Adrenal gland (tissue), 12 donors: ENCODE measurements around the gene NRSN2. TPM values are rescaled to one million over a fixed set of nuclear protein-coding genes. Genes with fewer than 3 reads are reported as not detected.

Experiments
- DNase-seq, 7 donors: peaks; one replicate each; pipeline ENCODE4 v3.0.0-alpha.2; 2019 to 2020
- H3K27ac ChIP-seq, 5 donors: fragments of 200-600 bp; sonication (generic) in 4 of 5; 1 replicate in 3 of 5; 2 replicates in 2 of 5; pipeline versions ENCODE4 v1.5.1 to v1.8.0; 2016 to 2020; ENCODE audit warnings: mild to moderate bottlenecking in 1 of 5
- H3K27me3 ChIP-seq: fragments of 200-600 bp; 2 replicates; pipeline ENCODE4 v1.8.0; 2021
- H3K36me3 ChIP-seq, 2 donors: fragments of 200-600 bp; replicated peaks in 1 of 2; 1 replicate in 1 of 2; 2 replicates in 1 of 2; pipeline versions ENCODE4 v1.5.1 to v1.8.0; 2018 to 2022
- H3K4me1 ChIP-seq, 2 donors: fragments of 200-600 bp; replicated peaks in 1 of 2; 1 replicate in 1 of 2; 2 replicates in 1 of 2; pipeline versions ENCODE4 v1.5.1 to v1.8.0; 2018 to 2021
- H3K4me3 ChIP-seq, 4 donors: fragments of 200-600 bp; sonication (generic) in 3 of 4; one replicate each; pipeline ENCODE4 v1.5.1; 2016 to 2018
- H3K9me3 ChIP-seq, 3 donors: fragments of 200-600 bp; sonication (generic) in 1 of 3; replicated peaks in 1 of 3; 1 replicate in 2 of 3; 2 replicates in 1 of 3; pipeline versions ENCODE4 v1.5.1 to v1.8.0; 2016 to 2021
- POLR2A ChIP-seq, 2 donors: fragments of 450-650 bp; IDR thresholded peaks; one replicate each; pipeline ENCODE4 v1.6.1; 2017; ENCODE audit warnings: antibody characterized with exemption in 2 of 2, mild to moderate bottlenecking in 2 of 2, moderate library complexity in 1 of 2
- WGBS, 4 donors: extraction: QIAGEN DNeasy Blood & Tissue Kit in 2 of 4; methylation state at CpG; one replicate each; pipeline versions ENCODE4 v1.1.5 to v1.1.7; 2013 to 2017; 5-methylcytosine and 5-hydroxymethylcytosine counted together
- intact Hi-C, 2 donors: fragments of 100-400 bp; cut with DNase I; formaldehyde crosslinking; loops; one replicate each; pipeline versions ENCODE4 v1.14.1 to v1.15.0; 2022 to 2023
- polyA plus RNA-seq, 3 donors: library from polyadenylated mRNA; stranded (reverse); fragments of 200-250 nt in 2 of 3; fragments of 350-450 nt in 1 of 3; fragmentation: Illumina TruSeq in 1 of 3; extraction: RNeasy Lipid Tissue Mini Kit (QIAGEN cat#74804) in 1 of 3; gene quantifications; one replicate each; pipeline ENCODE4 v1.2.3, GENCODE V29; 2013 to 2014
- total RNA-seq, 9 donors: library from RNA; depleted of rRNA in 4 of 9; stranded (reverse); fragments of >200 nt in 4 of 9; fragments of 120-200 nt in 1 of 9; fragmentation: NEBNext Ultra II Directional in 1 of 9; extraction: Animal tissue kit (Norgen Biotek cat#: 25700) in 1 of 9; gene quantifications; one replicate each; pipeline versions ENCODE4 v1.1.0 to v1.2.4, GENCODE V29; 2013 to 2023
- TF ChIP-seq, protein P1 (sequence below), 6 experiments: fragments of 450-650 bp in 4 of 6; fragments of 200-600 bp in 2 of 6; sonication (generic) in 1 of 6; IDR thresholded peaks; 1 replicate in 5 of 6; 2 replicates in 1 of 6; pipeline versions ENCODE4 v1.5.1 to v1.8.0; 2016 to 2021; ENCODE audit warnings: antibody characterized with exemption in 6 of 6, mild to moderate bottlenecking in 2 of 6, moderate library complexity in 1 of 6
- donor health status: healthy with polysubstance abuse.
- donor health status: Bipolar disorder and iron deficiency.
- donor health status: DM: yes; HTN: yes; CAD: no.
- donor health status: DM: no; HTN: no; CAD: no.
- donor health status: DM: no; HTN: no; CAD: no.
- donor health status: DM: yes; HTN: yes; CAD: no.

The NRSN2 gene
- total and polyA plus RNA-seq, 12 donors, result 33.7 to 263 (median 82.1) TPM

DNA sequence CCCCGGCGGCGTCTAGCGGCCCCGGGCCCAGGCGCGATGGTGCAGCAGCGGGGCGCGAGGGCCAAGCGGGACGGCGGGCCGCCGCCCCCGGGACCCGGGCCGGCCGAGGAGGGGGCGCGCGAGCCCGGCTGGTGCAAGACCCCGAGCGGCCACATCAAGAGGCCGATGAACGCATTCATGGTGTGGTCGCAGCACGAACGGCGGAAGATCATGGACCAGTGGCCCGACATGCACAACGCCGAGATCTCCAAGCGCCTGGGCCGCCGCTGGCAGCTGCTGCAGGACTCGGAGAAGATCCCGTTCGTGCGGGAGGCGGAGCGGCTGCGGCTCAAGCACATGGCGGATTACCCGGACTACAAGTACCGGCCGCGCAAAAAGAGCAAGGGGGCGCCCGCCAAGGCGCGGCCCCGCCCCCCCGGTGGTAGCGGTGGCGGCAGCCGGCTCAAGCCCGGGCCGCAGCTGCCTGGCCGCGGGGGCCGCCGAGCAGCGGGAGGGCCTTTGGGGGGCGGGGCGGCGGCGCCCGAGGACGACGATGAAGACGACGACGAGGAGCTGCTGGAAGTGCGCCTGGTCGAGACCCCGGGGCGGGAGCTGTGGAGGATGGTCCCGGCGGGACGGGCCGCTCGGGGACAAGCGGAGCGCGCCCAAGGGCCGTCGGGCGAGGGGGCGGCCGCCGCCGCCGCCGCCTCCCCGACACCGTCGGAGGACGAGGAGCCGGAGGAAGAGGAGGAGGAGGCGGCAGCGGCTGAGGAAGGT is 20.8 kb upstream of the NRSN2 start:
- H3K4me1 ChIP-seq, result peaks cover 20 to 33% of the 10 kb centered on the region in 2 donors
- TF ChIP-seq, protein P1, sequence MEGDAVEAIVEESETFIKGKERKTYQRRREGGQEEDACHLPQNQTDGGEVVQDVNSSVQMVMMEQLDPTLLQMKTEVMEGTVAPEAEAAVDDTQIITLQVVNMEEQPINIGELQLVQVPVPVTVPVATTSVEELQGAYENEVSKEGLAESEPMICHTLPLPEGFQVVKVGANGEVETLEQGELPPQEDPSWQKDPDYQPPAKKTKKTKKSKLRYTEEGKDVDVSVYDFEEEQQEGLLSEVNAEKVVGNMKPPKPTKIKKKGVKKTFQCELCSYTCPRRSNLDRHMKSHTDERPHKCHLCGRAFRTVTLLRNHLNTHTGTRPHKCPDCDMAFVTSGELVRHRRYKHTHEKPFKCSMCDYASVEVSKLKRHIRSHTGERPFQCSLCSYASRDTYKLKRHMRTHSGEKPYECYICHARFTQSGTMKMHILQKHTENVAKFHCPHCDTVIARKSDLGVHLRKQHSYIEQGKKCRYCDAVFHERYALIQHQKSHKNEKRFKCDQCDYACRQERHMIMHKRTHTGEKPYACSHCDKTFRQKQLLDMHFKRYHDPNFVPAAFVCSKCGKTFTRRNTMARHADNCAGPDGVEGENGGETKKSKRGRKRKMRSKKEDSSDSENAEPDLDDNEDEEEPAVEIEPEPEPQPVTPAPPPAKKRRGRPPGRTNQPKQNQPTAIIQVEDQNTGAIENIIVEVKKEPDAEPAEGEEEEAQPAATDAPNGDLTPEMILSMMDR (IDR thresholded peaks at IDR 0.05), result no peak
- peak in 1 of 2 donors; percentile 4 for TF ChIP-seq POLR2A (IDR thresholded peaks at IDR 0.05)
- H3K27ac ChIP-seq, result peak overlapping the region; percentile 72 to 99 (median 94)
- H3K27me3 ChIP-seq, result no peaks in the 10 kb centered on the region
- H3K9me3 ChIP-seq, result no peaks in the 10 kb centered on the region
- WGBS, 4 donors, result 0% methylated on average over 101 to 103 of the region's 103 CpGs; no CpG with 5 or more reads in 2 of the 4 donors
- H3K4me3 ChIP-seq, result peak overlapping the region in 3 of 4 donors; percentile 37 to 83 (median 42)
- no peaks in the 10 kb centered on the region for H3K36me3 ChIP-seq
- peak; percentile 71 to 88 (median 74) for DNase-seq
- intact Hi-C loops, result no loop called here

DNA sequence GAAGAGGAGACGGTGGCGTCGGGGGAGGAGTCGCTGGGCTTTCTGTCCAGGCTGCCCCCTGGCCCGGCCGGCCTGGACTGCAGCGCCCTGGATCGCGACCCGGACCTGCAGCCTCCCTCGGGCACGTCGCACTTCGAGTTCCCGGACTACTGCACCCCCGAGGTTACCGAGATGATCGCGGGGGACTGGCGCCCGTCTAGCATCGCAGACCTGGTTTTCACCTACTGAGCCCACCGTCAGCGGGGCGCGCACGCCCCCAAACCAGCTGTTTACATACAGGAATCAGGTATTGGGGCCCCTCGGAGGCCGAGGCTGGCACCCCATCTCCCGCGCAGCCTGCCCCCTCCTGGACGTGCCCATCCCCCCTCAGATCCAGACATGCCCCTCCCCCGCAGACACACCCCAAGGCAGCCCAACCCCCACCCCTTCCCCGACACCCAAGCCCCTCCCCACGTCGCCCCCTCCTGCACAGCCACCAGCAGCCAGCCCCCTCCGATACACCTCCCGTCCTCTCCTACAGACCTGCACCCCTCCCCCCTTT is 20.2 kb upstream of the NRSN2 start:
- intact Hi-C loops, result no loop called here
- no peaks in the 10 kb centered on the region for H3K9me3 ChIP-seq
- 0 to 2% (median 1%) methylated on average over 10 to 38 of the region's 38 CpGs for WGBS, 4 donors
- DNase-seq, result peak in 4 of 7 donors; percentile 45 to 59 (median 51)
- H3K4me1 ChIP-seq, result peaks cover 20 to 36% of the 10 kb centered on the region in 2 donors
- peak overlapping the region; percentile 72 to 99 (median 94) for H3K27ac ChIP-seq
- H3K27me3 ChIP-seq, result no peaks in the 10 kb centered on the region
- H3K4me3 ChIP-seq, result peak overlapping the region in 3 of 4 donors; percentile 37 to 83 (median 42)
- TF ChIP-seq, protein P1 (IDR thresholded peaks at IDR 0.05), result no peak
- no peak for TF ChIP-seq POLR2A (IDR thresholded peaks at IDR 0.05)
- H3K36me3 ChIP-seq, result no peaks in the 10 kb centered on the region

DNA sequence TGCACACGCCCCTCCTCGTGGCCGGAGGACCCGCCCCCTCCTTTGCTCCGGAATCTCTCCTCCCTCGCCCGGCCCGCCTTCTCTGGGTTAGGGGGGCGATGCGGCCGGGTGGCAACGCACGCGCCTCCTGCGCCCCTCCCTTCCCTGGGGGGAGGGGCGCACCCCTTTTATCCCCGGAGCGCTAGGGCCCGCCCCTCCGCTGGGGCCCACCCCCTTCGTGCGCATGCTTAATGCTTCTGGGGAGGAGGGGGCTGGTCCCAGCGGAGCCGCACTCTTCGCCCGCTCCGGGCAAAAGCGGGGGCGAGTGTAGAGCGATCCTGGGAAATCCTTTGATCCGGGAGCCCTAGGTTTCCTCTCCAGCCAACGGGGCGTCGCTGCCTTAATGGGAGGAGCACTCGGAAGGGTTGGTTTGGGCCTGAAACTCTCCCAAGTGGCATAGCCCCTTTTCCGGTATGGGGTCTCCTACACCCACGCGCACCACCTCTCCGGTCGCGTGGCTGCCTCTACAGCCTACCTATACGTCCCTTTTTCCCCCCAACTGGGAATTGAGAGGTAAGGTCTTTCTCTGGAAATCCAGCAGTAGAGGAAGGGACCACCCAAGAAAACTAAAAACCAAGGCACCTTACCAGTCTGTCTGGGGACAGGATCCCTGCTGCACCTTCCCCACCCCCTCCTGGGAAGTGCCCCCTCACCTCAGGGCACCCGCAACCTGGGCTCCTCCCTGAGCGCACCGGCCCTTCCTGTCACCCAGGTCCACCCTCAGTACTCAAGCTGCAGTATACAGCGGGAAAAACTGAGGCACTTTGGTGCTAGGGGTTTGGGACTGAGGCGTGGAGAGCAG is 19.5 kb upstream of the NRSN2 start:
- H3K4me1 ChIP-seq, result peaks cover 20 to 36% of the 10 kb centered on the region in 2 donors
- H3K36me3 ChIP-seq, result no peaks in the 10 kb centered on the region
- H3K4me3 ChIP-seq, result peak overlapping the region in 3 of 4 donors; percentile 27 to 83 (median 37)
- peak in 1 of 2 donors; percentile 63 for TF ChIP-seq POLR2A (IDR thresholded peaks at IDR 0.05)
- TF ChIP-seq, protein P1 (IDR thresholded peaks at IDR 0.05), result peak in 1 of 6 experiments; percentile 4
- 3 to 21% (median 4%) methylated on average over 5 to 47 of the region's 47 CpGs for WGBS, 4 donors
- DNase-seq, result peak; percentile 89 to 93 (median 93)
- intact Hi-C loops, result no loop called here
- H3K27me3 ChIP-seq, result no peaks in the 10 kb centered on the region
- H3K9me3 ChIP-seq, result no peaks in the 10 kb centered on the region
- H3K27ac ChIP-seq, result peak overlapping the region in 4 of 5 donors; percentile 36 to 99 (median 83)
